Neural cell (in vitro differentiated cells): ENCODE data around the gene EIF2B5.

Experiments used
- EP300 ChIP-seq: fragments of 450-650 bp; conservative IDR thresholded peaks from 2 replicates; pipeline ENCODE4 v1.6.1; 2014; ENCODE audit warnings: antibody characterized with exemption, mild to moderate bottlenecking, moderate library complexity; ENCODE audit not compliant: poor library complexity, severe bottlenecking
- EZH2 ChIP-seq: fragments of 200-600, 300-800 bp; shearing (Covaris generic), sonication (generic); IDR thresholded peaks from 2 replicates; pipeline ENCODE4 v1.6.1; 2014; ENCODE audit warnings: antibody characterized with exemption, low read length, borderline replicate concordance, mild to moderate bottlenecking; ENCODE audit not compliant: insufficient read depth, poor library complexity, severe bottlenecking
- POLR2AphosphoS5 ChIP-seq: IDR thresholded peaks from 2 replicates; pipeline ENCODE4 v1.6.1; 2012
- RAD21 ChIP-seq: fragments of 450-650 bp; conservative IDR thresholded peaks from 2 replicates; pipeline ENCODE4 v1.6.1; 2014; ENCODE audit warnings: antibody characterized with exemption, mild to moderate bottlenecking, moderate library complexity
- TAF1 ChIP-seq: IDR thresholded peaks from 2 replicates; pipeline ENCODE4 v1.6.1; 2012; ENCODE audit warnings: low read depth
- TF ChIP-seq, protein P1 (sequence below): fragments of 450-650 bp; IDR thresholded peaks from 2 replicates; pipeline ENCODE4 v1.5.1; 2014; ENCODE audit warnings: antibody characterized with exemption, mild to moderate bottlenecking, moderate library complexity; ENCODE audit not compliant: poor library complexity, severe bottlenecking
- TF ChIP-seq, protein P2 (sequence below): IDR thresholded peaks from 2 replicates; pipeline ENCODE4 v1.6.1; 2012; ENCODE audit warnings: borderline replicate concordance

DNA sequence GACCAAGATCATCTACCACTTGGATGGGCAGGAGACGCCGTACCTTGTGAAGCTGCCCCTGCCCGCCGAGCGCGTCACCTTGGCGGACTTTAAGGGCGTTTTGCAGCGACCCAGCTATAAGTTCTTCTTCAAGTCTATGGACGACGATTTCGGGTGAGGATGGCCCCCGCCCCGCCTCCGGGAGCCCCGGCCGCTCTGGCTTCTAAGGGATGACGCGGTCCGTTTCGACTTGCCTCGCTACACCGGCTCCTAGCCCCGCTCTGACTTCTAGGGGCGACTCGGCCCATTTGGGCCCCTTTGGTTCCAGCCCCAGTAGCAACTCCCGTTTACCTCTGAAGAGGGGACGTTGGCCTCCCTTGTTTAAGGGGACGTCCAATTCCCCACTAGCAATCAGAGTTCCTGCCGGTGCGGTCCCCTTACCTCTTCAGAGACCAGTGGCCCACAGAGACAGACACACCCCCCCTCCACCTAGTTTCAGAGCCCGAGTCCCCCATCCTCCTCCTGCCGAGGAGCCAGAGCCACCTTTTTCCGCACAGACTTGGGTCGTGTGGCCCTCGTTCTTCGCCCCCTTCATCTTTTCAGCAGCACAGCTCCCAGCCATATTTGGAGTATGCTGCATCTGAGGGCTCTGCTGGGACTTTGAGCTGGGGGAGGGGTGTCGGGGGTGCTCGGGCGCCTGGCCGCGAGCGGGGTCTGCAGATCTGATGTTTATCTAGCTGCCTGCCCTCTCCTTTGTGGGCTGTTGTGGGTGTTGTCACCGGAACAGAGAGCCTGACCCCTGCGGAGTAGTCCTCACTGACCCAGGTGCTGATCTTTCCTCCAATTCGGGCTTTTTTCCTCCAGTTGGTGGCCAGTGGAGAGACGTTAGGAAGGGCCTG is 20.7 kb downstream of the EIF2B5 start:
- TF ChIP-seq, protein P1, sequence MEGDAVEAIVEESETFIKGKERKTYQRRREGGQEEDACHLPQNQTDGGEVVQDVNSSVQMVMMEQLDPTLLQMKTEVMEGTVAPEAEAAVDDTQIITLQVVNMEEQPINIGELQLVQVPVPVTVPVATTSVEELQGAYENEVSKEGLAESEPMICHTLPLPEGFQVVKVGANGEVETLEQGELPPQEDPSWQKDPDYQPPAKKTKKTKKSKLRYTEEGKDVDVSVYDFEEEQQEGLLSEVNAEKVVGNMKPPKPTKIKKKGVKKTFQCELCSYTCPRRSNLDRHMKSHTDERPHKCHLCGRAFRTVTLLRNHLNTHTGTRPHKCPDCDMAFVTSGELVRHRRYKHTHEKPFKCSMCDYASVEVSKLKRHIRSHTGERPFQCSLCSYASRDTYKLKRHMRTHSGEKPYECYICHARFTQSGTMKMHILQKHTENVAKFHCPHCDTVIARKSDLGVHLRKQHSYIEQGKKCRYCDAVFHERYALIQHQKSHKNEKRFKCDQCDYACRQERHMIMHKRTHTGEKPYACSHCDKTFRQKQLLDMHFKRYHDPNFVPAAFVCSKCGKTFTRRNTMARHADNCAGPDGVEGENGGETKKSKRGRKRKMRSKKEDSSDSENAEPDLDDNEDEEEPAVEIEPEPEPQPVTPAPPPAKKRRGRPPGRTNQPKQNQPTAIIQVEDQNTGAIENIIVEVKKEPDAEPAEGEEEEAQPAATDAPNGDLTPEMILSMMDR: no peak
- TF ChIP-seq EP300 (no peak), POLR2AphosphoS5 (peak; percentile 7), EZH2 (no peak), RAD21 (no peak), TAF1 (peak; percentile 45)
- TF ChIP-seq, protein P2, sequence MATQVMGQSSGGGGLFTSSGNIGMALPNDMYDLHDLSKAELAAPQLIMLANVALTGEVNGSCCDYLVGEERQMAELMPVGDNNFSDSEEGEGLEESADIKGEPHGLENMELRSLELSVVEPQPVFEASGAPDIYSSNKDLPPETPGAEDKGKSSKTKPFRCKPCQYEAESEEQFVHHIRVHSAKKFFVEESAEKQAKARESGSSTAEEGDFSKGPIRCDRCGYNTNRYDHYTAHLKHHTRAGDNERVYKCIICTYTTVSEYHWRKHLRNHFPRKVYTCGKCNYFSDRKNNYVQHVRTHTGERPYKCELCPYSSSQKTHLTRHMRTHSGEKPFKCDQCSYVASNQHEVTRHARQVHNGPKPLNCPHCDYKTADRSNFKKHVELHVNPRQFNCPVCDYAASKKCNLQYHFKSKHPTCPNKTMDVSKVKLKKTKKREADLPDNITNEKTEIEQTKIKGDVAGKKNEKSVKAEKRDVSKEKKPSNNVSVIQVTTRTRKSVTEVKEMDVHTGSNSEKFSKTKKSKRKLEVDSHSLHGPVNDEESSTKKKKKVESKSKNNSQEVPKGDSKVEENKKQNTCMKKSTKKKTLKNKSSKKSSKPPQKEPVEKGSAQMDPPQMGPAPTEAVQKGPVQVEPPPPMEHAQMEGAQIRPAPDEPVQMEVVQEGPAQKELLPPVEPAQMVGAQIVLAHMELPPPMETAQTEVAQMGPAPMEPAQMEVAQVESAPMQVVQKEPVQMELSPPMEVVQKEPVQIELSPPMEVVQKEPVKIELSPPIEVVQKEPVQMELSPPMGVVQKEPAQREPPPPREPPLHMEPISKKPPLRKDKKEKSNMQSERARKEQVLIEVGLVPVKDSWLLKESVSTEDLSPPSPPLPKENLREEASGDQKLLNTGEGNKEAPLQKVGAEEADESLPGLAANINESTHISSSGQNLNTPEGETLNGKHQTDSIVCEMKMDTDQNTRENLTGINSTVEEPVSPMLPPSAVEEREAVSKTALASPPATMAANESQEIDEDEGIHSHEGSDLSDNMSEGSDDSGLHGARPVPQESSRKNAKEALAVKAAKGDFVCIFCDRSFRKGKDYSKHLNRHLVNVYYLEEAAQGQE: no peak
